ENCODE data around the gene ORC4.

DNA sequence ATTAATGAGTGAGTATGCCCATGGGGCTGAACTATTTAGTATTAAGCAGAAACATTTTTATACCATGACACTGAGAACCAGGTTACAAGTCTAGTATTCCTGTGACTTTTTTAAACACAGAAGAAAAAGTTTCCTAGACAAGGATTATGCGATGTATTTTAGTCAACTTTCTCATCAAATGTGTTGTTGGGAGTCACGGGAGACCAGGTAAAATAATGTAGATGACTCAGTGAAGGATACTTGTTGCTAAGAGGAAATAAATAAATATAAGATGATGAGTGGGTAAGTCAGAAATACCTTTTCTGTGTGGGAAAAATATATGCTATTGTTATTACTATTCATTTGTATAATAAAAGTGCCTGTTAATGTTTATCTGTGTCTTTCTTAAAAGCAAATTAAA is 23.8 kb upstream of the ORC4 start:
- TF ChIP-seq, protein P1, sequence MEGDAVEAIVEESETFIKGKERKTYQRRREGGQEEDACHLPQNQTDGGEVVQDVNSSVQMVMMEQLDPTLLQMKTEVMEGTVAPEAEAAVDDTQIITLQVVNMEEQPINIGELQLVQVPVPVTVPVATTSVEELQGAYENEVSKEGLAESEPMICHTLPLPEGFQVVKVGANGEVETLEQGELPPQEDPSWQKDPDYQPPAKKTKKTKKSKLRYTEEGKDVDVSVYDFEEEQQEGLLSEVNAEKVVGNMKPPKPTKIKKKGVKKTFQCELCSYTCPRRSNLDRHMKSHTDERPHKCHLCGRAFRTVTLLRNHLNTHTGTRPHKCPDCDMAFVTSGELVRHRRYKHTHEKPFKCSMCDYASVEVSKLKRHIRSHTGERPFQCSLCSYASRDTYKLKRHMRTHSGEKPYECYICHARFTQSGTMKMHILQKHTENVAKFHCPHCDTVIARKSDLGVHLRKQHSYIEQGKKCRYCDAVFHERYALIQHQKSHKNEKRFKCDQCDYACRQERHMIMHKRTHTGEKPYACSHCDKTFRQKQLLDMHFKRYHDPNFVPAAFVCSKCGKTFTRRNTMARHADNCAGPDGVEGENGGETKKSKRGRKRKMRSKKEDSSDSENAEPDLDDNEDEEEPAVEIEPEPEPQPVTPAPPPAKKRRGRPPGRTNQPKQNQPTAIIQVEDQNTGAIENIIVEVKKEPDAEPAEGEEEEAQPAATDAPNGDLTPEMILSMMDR (IDR thresholded peaks at IDR 0.05): no peak
- TF ChIP-seq POLR2AphosphoS5 (IDR thresholded peaks at IDR 0.05) (no peak), POLR2A (IDR thresholded peaks at IDR 0.05) (no peak)

All from stomach (tissue), 4 donors.